Smooth muscle cell (in vitro differentiated cells): ENCODE measurements around the gene RPLP2. TPM values are rescaled to one million over a fixed set of nuclear protein-coding genes. Genes with fewer than 3 reads are reported as not detected.

Experiments used
- DNase-seq: peaks from one replicate; lab custom pipeline; 2025; ENCODE audit not compliant: unreplicated experiment; lab: John Stamatoyannopoulos, UW
- H2AFZ ChIP-seq: fragments of 200-600 bp; sonication (generic); 2 replicates; pipeline ENCODE4 v1.6.0; 2016; ENCODE audit warnings: antibody characterized with exemption, low read depth, mild to moderate bottlenecking
- H3F3A ChIP-seq: fragments of 200-600 bp; sonication (generic); 2 replicates; pipeline ENCODE4 v1.6.0; 2017; ENCODE audit warnings: antibody characterized with exemption, low read depth
- H3K27ac ChIP-seq: fragments of 200-600 bp; sonication (generic); 2 replicates; pipeline ENCODE4 v1.5.1; 2016; ENCODE audit warnings: low read depth, mild to moderate bottlenecking
- H3K27me3 ChIP-seq: fragments of 200-600 bp; sonication (generic); 2 replicates; pipeline ENCODE4 v1.6.1; 2016; ENCODE audit warnings: low read depth, mild to moderate bottlenecking
- H3K36me3 ChIP-seq: fragments of 200-600 bp; sonication (generic); 2 replicates; pipeline ENCODE4 v1.5.1; 2016; ENCODE audit warnings: low read depth
- H3K4me1 ChIP-seq: fragments of 200-600 bp; sonication (generic); 2 replicates; pipeline ENCODE4 v1.5.1; 2016; ENCODE audit warnings: low read depth
- H3K4me2 ChIP-seq: fragments of 200-600 bp; sonication (generic); 2 replicates; pipeline ENCODE4 v1.6.0; 2016; ENCODE audit warnings: mild to moderate bottlenecking
- H3K4me3 ChIP-seq: fragments of 200-600 bp; sonication (generic); 2 replicates; pipeline ENCODE4 v1.5.1; 2016; ENCODE audit warnings: mild to moderate bottlenecking
- H3K79me2 ChIP-seq: fragments of 200-600 bp; sonication (generic); 2 replicates; pipeline ENCODE4 v1.6.0; 2016; ENCODE audit warnings: low read depth, mild to moderate bottlenecking
- H3K9ac ChIP-seq: fragments of 200-600 bp; sonication (generic); 2 replicates; pipeline ENCODE4 v1.6.0; 2016; ENCODE audit warnings: low read depth
- H3K9me3 ChIP-seq: fragments of 200-600 bp; sonication (generic); replicated peaks from 2 replicates; pipeline ENCODE4 v1.5.1; 2016; ENCODE audit warnings: low read depth
- H4K20me1 ChIP-seq: fragments of 200-600 bp; sonication (generic); 2 replicates; pipeline ENCODE4 v1.6.0; 2016; ENCODE audit warnings: low read depth
- CTCF ChIP-seq: fragments of 200-600 bp; sonication (generic); IDR thresholded peaks from 2 replicates; pipeline ENCODE4 v1.5.1; 2017; ENCODE audit warnings: borderline replicate concordance, mild to moderate bottlenecking, antibody characterized with exemption; ENCODE audit not compliant: insufficient read depth, poor library complexity, severe bottlenecking
- whole genome bisulfite sequencing: methylation state at CpG from one replicate; pipeline ENCODE4 v1.1.7; 2016; ENCODE audit warnings: low lambda C conversion rate; 5-methylcytosine and 5-hydroxymethylcytosine counted together
- polyA plus RNA-seq: library from polyadenylated mRNA; unstranded; fragments of >200 nt; fragmentation: Nextera tagmentation; extraction: Ambion mirVana; gene quantifications from 2 replicates; pipeline ENCODE4 v1.2.1, GENCODE V29; 2016
- total RNA-seq: library from RNA; depleted of rRNA; stranded (reverse); fragments of >200 nt; gene quantifications from 2 replicates; pipeline ENCODE4 v1.2.3, GENCODE V29; 2014

RPLP2 gene
- total and polyA plus RNA-seq, 2 experiments from 2014 or later: 472 to 622 TPM

GRCh38 chr11:769887-770641 is 39.7 kb upstream of the RPLP2 start:
- Histone ChIP-seq H3K4me1 (no peaks in the 10 kb centered on the region), H3K79me2 (peaks cover 20% of the 10 kb centered on the region), H3K27me3 (no peaks in the 10 kb centered on the region), H3K4me3 (no peak overlapping the region), H3F3A (peaks cover 8% of the 10 kb centered on the region), H3K4me2 (no peak overlapping the region), H3K36me3 (no peaks in the 10 kb centered on the region), H3K27ac (no peak overlapping the region), H3K9me3 (no peaks in the 10 kb centered on the region), H3K9ac (no peak overlapping the region), H2AFZ (no peak overlapping the region), H4K20me1 (peaks cover 94% of the 10 kb centered on the region)
- DNase-seq: no peak
- 98% methylated on average over 23 of the region's 23 CpGs for WGBS
- no peak for TF ChIP-seq CTCF

GRCh38 chr11:770642-771616 is 38.8 kb upstream of the RPLP2 start:
- DNase-seq: no peak
- WGBS: 98% methylated on average over 29 of the region's 32 CpGs
- Histone ChIP-seq H3K9me3 (no peaks in the 10 kb centered on the region), H3F3A (peaks cover 8% of the 10 kb centered on the region), H3K4me2 (no peak overlapping the region), H3K27ac (no peak overlapping the region), H3K27me3 (no peaks in the 10 kb centered on the region), H3K4me3 (no peak overlapping the region), H2AFZ (no peak overlapping the region), H3K36me3 (no peaks in the 10 kb centered on the region), H4K20me1 (peaks cover 95% of the 10 kb centered on the region), H3K9ac (no peak overlapping the region), H3K4me1 (peaks cover 6% of the 10 kb centered on the region), H3K79me2 (peaks cover 28% of the 10 kb centered on the region)
- no peak for TF ChIP-seq CTCF

- 87% methylated on average over 15 of the region's 15 CpGs for WGBS
- TF ChIP-seq CTCF: no peak
Measured at GRCh38 chr11:771617-772204, 38.1 kb upstream of the RPLP2 start.

More at GRCh38 chr11:771617-772204, 38.1 kb upstream of the RPLP2 start:
- H3K9ac ChIP-seq: no peak overlapping the region
- peaks cover 3% of the 10 kb centered on the region for H3F3A ChIP-seq
- H3K27ac ChIP-seq: no peak overlapping the region
- H3K79me2 ChIP-seq: peaks cover 36% of the 10 kb centered on the region
- H3K4me3 ChIP-seq: no peak overlapping the region
- H3K27me3 ChIP-seq: no peaks in the 10 kb centered on the region
- H4K20me1 ChIP-seq: peaks cover 97% of the 10 kb centered on the region
- no peak overlapping the region for H2AFZ ChIP-seq
- no peak overlapping the region for H3K4me2 ChIP-seq
- H3K36me3 ChIP-seq: no peaks in the 10 kb centered on the region
- peaks cover 9% of the 10 kb centered on the region for H3K4me1 ChIP-seq
- no peaks in the 10 kb centered on the region for H3K9me3 ChIP-seq
- no peak for DNase-seq
